HCEC 1CT (cell line): ENCODE results near the gene ABCB6.

Experiments used
- DNase-seq: peaks from one replicate; pipeline ENCODE4 v3.0.0-alpha.2; 2017

ABCB6 gene

DNA sequence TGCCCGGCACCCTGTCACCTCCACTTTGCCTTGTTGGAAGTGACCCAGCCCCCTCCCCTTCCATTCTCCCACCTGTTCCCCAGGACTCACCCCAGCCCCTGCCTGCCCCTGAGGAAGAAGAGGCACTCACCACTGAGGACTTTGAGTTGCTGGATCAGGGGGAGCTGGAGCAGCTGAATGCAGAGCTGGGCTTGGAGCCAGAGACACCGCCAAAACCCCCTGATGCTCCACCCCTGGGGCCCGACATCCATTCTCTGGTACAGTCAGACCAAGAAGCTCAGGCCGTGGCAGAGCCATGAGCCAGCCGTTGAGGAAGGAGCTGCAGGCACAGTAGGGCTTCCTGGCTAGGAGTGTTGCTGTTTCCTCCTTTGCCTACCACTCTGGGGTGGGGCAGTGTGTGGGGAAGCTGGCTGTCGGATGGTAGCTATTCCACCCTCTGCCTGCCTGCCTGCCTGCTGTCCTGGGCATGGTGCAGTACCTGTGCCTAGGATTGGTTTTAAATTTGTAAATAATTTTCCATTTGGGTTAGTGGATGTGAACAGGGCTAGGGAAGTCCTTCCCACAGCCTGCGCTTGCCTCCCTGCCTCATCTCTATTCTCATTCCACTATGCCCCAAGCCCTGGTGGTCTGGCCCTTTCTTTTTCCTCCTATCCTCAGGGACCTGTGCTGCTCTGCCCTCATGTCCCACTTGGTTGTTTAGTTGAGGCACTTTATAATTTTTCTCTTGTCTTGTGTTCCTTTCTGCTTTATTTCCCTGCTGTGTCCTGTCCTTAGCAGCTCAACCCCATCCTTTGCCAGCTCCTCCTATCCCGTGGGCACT, 36.2 kb downstream of the ABCB6 start:
- no peak for DNase-seq

DNA sequence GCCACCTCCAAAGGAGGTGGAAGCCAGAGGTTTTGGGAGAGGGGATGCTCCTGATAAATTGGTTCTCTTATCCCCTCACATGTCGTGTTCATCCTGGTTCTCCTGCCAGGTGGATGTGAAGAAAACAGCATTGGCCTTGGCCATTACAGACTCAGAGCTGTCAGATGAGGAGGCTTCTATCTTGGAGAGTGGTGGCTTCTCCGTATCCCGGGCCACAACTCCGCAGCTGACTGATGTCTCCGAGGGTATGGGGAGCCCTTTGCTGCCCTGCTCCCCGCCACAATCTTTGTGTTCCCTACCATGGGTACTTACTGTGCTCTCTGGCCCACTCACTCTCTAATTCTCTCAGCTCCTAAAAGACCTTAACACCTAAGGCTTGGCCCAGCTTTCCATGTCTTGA, 37.2 kb downstream of the ABCB6 start:
- no peak for DNase-seq

DNA sequence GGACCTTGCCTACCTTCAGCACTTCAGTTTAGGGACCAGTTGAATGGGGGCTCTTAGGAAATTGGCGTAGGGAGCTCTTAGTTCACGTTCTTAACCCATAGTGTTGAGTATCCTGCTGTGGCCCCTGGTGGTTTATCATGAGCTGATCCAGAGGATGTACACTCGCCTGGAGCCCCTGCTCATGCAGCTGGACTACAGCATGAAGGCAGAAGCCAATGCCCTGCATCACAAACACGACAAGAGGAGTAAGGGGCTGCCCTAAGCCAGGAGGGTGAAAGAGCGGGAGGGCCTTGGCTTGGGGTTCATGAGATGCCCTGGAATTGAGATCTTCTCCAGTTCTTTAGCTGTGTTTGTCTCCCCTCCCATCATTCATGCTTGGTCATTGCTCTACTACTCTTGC, 37.8 kb downstream of the ABCB6 start:
- no peak for DNase-seq

DNA sequence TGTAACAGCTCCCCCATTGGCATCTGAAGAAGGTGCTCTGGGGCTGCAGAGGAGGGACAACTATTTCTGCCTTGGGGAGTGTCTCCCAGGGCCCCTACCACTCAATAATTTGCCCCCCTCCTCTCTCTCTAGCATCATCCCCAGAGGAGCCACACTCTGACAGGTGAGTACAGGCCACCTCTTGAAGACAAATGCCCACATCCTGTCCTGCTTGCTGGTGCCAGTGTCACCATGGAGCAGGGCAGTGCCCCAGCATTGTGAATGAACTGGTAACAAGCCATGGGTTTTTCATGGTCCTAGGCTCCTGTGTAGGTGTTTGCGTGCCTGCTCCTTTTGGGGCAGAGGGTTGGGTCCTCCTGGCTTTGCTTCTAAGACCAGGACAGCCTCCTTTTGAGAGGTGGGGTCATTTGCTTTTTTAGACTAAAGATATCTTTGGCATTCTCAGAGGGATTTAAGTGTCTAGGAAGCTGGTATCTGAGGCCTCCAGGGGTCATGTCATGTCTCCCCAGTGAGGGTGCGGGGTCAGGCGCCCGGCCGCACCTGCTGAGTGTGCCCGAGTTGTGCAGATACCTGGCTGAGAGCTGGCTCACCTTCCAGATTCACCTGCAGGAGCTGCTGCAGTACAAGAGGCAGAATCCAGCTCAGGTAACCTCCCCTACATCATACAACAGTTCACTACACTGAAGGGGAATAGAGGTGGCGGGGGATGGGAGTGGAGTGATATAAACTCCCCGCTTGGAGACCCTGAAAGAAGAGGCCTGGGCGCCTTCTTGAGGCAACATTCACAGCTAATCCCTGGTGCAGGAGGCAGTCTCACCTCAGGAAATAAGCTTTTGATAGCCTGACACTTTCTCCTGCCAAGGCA, 38.9 kb downstream of the ABCB6 start:
- no peak for DNase-seq

DNA sequence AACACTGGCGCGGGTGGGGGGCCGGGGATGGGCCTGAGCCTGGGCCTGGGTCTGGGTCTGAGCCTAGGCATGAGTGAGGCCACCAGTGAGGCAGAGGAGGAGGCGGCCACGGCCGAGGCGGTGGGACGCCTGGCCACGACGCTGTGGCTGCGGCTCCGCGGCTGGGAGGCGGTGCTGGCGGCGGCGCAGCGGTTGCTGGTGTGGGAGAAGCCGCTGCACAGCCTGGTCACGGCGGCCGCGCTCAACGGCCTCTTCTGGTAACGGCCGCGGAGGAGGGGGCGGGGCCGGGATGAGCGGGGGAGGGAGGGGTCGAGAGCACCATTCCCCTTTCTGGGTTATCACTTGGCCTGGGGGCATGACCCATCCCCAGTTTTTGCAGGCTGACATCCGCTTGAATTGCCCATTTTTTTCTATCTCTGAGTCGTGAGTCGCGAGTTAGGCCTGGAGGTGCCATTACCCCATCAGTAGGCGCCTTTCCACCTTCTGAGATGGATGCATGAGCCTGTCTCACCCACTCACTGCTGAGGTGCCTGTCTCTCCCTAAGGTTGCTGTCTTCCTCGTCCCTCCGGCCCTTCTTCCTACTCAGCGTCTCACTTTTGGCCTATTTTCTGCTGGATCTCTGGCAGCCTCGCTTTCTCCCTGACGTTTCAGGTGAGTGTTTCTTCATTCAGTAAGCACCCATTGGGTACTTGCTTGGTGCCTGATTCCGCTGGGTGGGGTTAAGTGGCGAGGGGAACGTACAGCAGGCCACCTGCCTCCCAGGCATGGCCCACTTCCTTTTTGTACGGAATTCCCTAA, 40.2 kb downstream of the ABCB6 start:
- peak; percentile 9 for DNase-seq

DNA sequence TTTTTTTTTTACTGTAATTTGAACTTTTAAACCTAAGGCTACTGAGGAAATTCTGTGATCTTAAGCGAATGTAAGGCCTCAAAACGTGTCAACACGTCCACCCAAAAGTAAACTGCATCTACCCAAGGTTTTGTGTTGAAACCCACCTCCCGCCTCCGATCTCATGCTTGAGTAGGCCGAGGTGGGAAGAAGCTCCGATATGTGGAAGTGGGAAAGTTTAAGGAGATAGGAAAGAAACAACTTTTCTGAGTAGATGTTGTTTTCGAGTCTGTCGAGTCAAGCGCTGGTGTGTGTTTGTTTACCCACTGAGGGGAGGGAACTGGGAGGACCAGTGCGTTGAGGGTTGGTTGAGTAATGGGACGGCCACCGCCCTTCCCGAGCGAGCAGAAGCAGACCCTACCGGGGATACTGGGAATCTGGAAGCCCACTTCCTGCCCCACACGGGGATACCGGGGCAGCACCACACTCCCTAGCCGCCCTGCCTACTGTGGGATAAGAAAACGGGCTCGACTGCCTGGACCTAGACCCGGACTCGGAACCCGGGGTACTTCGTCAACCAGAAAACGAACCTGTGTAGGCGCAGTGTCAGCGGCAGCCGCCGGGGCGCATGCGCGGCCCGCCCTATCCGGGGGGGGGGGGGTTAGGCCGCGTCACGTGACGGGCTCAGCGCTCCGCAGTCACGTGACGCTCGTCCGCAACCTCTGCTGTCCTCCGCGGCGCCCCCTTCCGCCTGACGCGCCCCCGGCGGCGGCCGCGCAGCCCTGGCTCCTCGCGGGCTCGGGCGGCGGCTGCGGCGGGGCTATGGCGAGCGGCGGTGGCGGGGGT, 41.0 kb downstream of the ABCB6 start, which contains the start of gene RETREG2:
Gene RETREG2, plus strand, starts transcription at position 724 of the 825 bp plus-strand sequence. Its CDS starts 78 bp downstream, at position 802.
- peak; percentile 89 for DNase-seq

DNA sequence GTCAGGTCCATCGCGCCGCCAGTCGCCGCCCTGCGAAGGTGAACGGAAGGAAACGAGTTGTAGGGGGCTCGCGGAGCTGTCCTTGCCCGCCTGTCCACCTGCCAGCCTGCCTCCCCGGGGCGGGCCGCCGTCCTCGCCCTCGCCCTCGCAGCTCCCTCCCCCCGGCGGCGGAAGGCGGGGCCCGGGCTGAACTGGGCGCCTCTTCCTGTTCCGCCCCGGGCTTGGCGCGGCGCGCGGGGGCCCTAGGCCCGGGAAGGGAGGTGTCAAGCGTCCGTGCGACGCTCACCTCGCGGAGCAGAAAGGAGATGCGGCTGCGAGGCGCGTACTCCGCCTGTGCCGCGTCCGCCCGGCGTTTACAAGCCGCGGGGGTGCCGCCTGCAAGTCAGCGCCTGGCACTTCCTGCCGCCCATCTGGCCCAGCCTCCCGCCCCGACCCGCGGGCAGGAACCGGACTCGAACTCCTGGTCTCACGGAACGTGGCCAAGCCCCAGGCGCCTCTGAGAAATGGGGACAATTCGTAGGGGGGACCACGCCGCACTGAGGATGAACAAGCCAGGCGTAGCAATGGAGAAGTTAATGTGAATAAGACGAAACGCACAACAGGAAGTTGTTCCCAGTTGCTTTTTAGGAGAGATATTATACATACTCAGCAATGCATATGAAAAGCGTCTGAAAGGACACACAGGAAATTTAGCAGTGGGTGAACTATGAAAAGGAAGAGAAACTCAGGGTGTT, 41.8 kb downstream of the ABCB6 start, which contains the start of gene CNPPD1:
Gene CNPPD1, minus strand, starts transcription at position 108 of the 734 bp plus-strand sequence. Its CDS starts 97 bp downstream, at position 11.
- peak; percentile 81 for DNase-seq

DNA sequence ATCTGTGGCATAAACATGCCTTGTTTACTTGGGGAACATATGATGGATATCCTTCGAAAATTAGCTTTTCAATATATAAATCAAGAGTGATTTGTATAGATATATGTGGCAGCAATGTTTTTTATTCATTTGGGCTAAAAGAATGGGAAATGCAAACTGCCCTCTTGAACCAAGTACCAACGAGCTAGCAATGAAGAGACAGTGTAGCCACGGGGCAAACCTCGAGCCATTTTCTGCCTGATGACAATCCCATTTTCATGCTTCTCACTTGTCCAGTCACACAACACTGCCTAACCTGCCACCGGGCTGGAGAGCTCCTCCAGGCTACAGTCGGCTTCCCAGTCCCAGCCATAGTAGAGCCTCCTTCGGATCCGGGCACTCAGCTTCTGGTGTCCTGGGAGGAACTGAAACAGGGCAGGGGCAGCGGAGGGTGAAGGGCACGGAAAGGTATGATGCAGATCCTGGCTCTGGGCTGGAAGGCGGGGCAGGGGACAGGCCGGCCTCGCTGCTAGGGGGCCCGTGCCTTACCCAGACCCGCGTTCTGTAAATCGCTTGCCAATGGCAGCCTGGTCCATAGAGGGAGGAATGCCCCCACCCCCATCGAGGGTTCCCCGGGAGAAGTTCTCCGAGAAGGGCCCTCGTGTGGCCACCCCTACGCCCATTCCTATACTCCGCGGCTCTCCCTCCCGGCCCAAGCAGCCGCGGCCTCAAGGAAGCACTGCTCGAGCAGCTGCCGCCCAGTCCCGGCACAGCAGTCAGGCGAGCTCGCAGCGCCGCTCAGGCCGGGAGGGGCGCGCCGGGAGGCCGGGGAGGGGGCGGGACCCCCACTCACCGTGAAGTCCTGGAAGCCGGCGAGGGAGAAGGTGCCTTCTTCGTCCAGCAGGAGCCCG, 42.6 kb downstream of the ABCB6 start:
- peak; percentile 46 for DNase-seq

DNA sequence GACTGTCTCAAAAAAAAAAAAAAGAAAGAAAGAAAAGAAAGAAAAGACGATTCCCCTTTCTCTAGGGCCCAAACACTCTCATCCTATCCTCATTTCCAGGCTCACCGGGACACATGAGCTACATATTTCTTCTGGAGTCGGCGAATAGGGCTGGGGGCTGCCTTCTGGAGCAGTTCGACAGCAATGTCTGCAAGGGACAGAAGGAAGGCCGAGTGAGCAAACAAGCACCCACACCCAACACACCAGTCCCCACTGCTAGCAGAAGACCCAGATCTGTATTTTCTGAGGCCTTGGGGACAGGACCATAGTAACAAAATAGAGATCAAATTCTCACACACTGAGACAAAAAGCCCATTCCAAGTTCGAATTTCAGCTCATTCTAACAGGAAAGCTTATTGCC, 43.3 kb downstream of the ABCB6 start:
- DNase-seq = no peak

DNA sequence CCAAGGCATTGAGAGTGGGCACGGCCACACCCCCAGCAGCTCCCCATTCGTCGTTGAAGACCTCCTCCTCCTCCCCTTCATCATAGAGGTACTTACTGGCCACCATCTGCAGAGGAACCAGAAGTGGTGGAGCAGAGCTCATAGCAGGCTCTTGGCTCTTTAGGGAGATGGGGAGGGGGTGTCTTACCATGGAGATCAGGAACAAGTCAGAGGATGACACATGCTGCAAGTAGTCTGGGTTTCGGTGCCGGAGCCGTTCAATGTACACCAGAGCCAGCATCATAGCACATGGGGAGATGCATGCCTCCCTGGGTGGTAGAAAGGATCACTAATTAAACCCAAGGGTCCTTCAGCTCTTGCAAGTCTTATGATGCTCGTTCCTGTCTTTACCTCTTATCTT, 44.0 kb downstream of the ABCB6 start:
- DNase-seq = no peak

DNA sequence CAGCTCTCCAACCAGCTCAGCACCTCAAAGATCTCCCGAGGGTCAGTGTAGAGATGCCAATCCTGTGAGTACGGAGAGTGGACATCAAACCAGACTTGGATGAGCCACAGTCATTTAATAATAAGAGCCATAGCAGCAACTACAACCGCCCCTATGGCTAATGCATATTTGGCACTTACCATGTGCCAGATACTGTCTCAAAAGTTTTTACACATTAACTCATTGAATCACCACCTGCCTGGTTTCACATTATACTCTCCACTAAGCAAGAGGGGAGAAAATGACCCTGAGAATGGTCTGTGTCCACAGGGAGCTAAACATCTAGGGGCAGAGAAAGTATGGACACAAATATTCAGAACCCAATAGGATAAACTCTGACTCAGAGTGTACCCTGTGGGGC, 44.6 kb downstream of the ABCB6 start:
- DNase-seq = no peak

DNA sequence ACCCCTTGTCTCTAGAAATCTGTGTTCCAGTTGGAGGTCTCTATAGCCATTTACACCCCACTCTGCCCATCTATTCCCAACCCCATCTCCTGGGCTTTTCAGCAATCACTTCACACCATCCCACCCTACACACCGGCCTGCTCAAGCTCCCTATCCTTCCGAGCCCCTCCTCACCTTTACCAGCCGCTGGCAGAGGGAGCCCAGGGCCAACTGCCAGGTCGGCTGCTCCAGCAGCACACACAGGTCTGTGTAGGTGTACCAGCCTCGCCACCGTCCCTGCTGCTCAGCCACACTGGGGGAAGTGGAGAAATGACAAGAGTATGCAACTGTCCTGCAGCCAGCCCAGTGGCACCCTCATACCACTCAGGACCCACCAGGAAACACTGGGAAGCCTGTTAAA, 45.6 kb downstream of the ABCB6 start:
- no peak for DNase-seq

DNA sequence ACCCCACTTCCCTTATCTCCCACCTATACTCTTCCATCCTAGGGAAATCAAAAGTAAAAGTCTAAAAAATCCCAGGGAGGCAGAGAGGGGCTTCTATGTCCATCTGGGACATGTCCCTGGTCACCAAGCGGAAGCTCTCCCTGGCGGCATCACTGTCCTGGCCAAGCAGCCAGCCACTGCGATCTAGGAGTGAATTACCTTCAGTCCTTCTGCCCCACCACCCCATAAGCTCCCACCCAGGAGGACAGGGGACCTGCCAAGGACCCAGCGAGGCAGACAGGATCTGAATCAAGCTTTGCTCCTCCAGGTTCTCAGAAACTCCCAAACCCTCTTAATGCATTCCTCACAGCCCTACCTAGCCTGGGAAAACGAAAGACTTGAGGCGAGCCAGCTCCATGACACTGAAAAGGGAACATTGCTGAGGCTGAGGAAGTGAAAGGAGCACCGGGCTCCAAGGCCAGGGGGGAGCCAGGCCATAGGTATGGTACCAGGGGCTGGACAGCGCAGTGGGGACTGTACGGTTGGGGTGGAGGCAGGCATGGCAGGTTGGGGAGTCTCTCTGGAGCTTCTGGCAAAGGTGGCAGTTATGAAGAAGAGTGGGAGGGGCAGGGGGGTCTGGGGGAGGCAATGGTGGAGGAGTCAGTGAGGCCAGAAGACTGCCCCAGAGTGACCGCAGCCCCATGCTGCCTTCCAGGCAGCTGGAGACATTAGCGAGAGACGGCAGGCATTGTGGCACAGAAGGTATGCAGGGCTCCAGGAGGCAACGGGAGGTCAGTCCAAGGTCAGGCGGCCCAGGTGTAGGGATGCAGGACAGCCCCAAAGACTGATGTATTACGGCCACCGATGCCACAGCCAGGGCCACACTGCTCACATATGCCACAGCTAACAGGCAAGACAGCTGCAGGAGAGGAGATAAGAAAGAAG, 46.3 kb downstream of the ABCB6 start:
- no peak for DNase-seq

DNA sequence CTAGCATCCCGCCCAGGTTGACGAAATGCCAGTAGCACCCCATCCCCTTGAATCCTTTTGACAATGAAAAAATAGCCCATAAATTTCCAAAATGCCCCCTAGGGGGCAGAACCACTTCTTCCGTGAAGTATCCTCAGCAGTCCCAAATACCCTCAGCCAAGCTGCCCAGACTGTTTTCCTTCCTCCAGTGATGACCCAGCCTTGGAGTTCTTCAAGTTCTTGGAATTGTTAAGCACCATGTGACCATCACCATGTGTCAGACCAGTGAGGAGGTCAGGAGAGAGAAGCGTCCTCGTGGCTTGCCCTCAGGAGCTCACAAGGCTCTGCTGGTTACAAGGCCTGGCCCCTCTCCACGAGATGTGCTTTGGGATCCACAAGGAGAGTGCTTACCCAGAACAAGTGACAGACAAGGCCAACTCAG, 47.5 kb downstream of the ABCB6 start:
- peak; percentile 81 for DNase-seq

DNA sequence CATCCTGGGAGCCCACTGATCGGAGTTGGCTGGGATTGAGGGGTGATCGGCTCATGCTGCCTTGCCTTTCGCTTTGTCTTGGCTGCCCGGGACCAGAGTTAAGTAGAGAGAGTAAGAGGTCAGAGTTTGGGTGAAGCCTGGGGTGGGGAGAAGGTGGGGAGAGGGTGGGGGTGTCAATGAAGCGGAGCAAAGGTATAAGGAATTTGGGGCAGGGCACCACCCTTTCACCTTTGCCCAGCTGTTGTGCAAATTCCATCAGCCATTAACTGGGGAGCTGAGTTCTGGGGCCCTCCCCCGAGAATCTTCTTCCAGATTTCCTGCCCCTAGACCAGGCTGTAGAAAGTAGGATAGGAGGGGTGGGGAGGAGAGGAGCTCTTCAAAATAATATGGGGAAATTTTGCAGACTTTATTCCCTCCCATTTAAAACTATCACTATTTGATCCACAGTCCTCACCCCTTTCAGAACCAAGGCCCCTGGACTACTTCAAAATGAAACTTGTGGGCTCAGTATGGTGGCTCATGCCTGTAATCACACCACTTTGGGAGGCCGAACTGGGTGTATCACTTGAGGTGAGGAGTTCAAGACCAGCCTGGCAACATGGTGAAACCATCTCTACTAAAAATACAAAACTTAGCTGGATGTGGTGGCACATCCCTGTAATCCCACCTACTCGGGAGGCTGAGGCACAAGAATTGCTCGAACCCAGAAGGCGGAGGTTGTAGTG, 48.7 kb downstream of the ABCB6 start, which contains the start of gene SLC23A3:
Gene SLC23A3, minus strand, starts transcription at position 100 of the 725 bp plus-strand sequence. Its CDS starts 45 bp downstream, at position 55.
- no peak for DNase-seq

DNA sequence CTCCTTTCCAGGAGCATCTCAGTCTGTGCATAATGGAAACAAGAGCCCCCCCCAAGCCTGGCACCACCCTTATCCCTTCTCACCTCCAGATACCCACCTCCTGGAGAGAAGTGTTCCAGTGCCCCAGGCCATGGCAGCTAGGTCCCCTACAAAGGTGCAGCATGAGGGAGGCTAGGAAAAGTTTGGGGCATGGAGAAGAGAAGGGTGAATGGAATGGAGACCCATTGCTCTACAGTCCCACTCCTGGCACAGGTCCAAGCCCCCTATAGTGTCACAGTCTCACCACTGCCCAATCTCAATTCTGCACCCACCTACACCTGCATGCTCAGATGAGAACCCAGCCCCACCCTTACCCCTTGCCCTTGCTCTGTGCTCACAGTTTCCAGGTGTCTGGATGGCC, 49.8 kb downstream of the ABCB6 start:
- no peak for DNase-seq

DNA sequence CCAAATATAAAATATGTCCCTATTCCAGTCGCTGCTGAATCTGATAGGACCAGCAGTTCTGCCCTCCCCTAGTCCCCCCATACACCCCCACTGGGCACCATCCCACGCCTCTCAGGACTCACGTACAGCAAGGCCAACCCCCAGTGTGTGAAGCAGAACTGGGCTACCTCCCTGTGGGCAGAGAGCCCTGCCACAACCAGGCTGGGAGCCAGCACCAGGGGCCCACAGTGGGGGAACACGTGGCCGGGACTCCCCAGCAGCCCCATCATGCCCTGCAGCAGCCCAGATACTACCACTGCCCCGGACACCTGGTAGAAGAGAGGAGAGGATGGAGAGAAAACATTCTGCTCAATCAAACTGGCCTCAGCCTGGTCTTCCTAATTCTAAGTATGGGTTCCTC, 50.2 kb downstream of the ABCB6 start:
- no peak for DNase-seq

DNA sequence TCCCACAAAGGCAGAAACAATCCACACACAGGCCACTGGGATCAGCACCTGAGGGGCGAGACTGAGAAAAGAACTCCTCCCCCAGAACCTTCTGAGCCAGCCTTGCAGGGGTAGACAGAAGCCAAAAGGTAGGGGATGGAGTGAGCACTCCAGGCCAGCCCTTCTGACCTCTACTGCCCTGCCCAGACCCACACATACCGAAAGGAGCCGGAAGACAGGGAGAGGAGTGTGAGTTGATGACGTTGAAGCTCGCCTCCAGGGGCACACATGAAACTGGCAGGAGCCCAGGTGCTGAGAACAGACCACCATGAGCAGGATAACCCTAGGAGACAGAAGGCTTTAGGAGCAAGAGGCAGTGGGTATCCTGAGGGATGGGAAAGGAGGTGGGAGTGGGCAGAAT, 50.8 kb downstream of the ABCB6 start:
- DNase-seq = no peak
